ENCODE measurements around the gene RPL35.

RPL35 gene

GRCh38 chr9:124809211-124809610 is 52.5 kb downstream of the RPL35 start:
- Histone ChIP-seq H3K27me3 (ENCODE audit: insufficient read depth, low read length, poor library complexity, severe bottlenecking) (no peaks in the 10 kb centered on the region), H3K36me3 (ENCODE audit: insufficient read depth, low read length) (no peaks in the 10 kb centered on the region), H4K20me1 (ENCODE audit: insufficient read depth, low read length, poor library complexity, severe bottlenecking) (no peaks in the 10 kb centered on the region), H3K4me1 (ENCODE audit: insufficient read depth, low read length, poor library complexity, severe bottlenecking) (no peaks in the 10 kb centered on the region), H3K79me2 (ENCODE audit: insufficient read depth, low read length) (no peaks in the 10 kb centered on the region), H3K9me2 (replicated peaks; ENCODE audit: low read depth, low read length) (no peaks in the 10 kb centered on the region), H2AFZ (ENCODE audit: low read length) (no peak overlapping the region), H3K4me2 (ENCODE audit: low read depth, low read length, poor library complexity, severe bottlenecking) (no peak overlapping the region), H3K4me3 (ENCODE audit: low read length, poor library complexity, severe bottlenecking) (no peak overlapping the region), H3F3A (ENCODE audit: low read depth) (no peaks in the 10 kb centered on the region), H3K9ac (ENCODE audit: low read depth, low read length, poor library complexity, severe bottlenecking) (no peak overlapping the region), H3K9me3 (ENCODE audit: insufficient read depth, low read depth, low read length) (no peaks in the 10 kb centered on the region)
- TF ChIP-seq, protein P1, sequence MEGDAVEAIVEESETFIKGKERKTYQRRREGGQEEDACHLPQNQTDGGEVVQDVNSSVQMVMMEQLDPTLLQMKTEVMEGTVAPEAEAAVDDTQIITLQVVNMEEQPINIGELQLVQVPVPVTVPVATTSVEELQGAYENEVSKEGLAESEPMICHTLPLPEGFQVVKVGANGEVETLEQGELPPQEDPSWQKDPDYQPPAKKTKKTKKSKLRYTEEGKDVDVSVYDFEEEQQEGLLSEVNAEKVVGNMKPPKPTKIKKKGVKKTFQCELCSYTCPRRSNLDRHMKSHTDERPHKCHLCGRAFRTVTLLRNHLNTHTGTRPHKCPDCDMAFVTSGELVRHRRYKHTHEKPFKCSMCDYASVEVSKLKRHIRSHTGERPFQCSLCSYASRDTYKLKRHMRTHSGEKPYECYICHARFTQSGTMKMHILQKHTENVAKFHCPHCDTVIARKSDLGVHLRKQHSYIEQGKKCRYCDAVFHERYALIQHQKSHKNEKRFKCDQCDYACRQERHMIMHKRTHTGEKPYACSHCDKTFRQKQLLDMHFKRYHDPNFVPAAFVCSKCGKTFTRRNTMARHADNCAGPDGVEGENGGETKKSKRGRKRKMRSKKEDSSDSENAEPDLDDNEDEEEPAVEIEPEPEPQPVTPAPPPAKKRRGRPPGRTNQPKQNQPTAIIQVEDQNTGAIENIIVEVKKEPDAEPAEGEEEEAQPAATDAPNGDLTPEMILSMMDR (conservative IDR thresholded peaks at IDR 0.05; ENCODE audit: low read length): no peak
- TF ChIP-seq EZH2phosphoT487 (IDR thresholded peaks at IDR 0.05; ENCODE audit: borderline replicate concordance): no peak

DNA sequence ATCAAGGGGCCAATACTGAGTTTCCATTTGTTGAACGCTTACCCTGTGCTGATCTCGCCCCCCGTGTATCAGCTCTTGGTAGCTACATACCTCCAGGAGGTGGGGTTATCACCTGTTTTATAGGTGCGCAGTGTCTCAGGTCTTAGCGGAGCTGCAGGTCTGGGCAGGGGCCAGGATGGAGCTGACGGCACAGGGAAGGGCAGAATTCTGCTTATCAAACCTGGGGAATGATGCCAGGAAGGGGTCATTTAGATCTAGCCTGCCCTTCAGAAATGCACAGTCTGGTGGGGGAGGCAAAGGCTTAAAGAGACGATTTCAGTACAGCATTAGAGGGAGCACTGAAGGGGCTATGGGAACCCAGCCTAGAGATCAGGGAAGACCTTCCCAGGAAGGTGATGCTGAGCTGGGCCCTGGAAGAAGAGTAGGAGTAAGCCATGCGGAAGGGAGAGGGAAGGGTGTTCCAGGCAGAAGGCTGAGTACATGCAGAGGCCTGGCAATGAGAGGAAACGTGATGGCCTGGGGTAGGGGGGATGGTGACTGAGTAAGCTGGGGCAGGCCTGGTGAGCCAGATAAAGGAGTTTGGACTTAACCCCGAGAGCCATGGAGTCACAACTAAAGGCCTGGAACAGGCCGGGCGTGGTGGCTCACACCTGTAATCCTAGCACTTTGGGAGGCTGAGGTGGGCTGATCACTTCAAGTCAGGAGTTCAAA is 53.4 kb downstream of the RPL35 start:
- no peaks in the 10 kb centered on the region for H3K9me3 ChIP-seq (ENCODE audit: insufficient read depth, low read depth, low read length)
- H2AFZ ChIP-seq (ENCODE audit: low read length): no peak overlapping the region
- H3K36me3 ChIP-seq (ENCODE audit: insufficient read depth, low read length): no peaks in the 10 kb centered on the region
- H3K9me2 ChIP-seq (replicated peaks; ENCODE audit: low read depth, low read length): no peaks in the 10 kb centered on the region
- H3K79me2 ChIP-seq (ENCODE audit: insufficient read depth, low read length): no peaks in the 10 kb centered on the region
- no peaks in the 10 kb centered on the region for H3F3A ChIP-seq (ENCODE audit: low read depth)
- no peaks in the 10 kb centered on the region for H3K4me1 ChIP-seq (ENCODE audit: insufficient read depth, low read length, poor library complexity, severe bottlenecking)
- no peak overlapping the region for H3K4me3 ChIP-seq (ENCODE audit: low read length, poor library complexity, severe bottlenecking)
- no peak overlapping the region for H3K9ac ChIP-seq (ENCODE audit: low read depth, low read length, poor library complexity, severe bottlenecking)
- no peak overlapping the region for H3K4me2 ChIP-seq (ENCODE audit: low read depth, low read length, poor library complexity, severe bottlenecking)
- TF ChIP-seq, protein P1 (conservative IDR thresholded peaks at IDR 0.05; ENCODE audit: low read length): no peak
- TF ChIP-seq EZH2phosphoT487 (IDR thresholded peaks at IDR 0.05; ENCODE audit: borderline replicate concordance): no peak
- no peaks in the 10 kb centered on the region for H4K20me1 ChIP-seq (ENCODE audit: insufficient read depth, low read length, poor library complexity, severe bottlenecking)
- H3K27me3 ChIP-seq (ENCODE audit: insufficient read depth, low read length, poor library complexity, severe bottlenecking): no peaks in the 10 kb centered on the region
